ENCODE measurements around the gene MAP3K8. TPM values are rescaled to one million over a fixed set of nuclear protein-coding genes. Genes with fewer than 3 reads are reported as not detected.
A peak's percentile ranks its signal among the peaks of the same experiment; 100 is the strongest.

Gene MAP3K8
- total RNA-seq, 1 donor from 2014 or later = 7.3 TPM

GRCh38 chr10:30387646-30388243, 46.2 kb upstream of the MAP3K8 start:
- no peaks in the 10 kb centered on the region for H3K36me3 ChIP-seq
- H3K27ac ChIP-seq = no peak overlapping the region
- Mint-ChIP-seq H3K9me3 (peaks cover 4% of the 10 kb centered on the region), H3K27ac (peak overlapping the region; percentile 81), H3K27me3 (ENCODE audit: insufficient read depth, low read depth) (peaks cover 13% of the 10 kb centered on the region), H3K4me3 (no peak overlapping the region), H3K4me1 (peaks cover 46% of the 10 kb centered on the region), H3K36me3 (no peaks in the 10 kb centered on the region)
- no peak overlapping the region for H3K4me2 ChIP-seq
- H4K20me1 ChIP-seq (ENCODE audit: low read depth) = no peaks in the 10 kb centered on the region
- no peak for TF ChIP-seq CTCF (IDR thresholded peaks at IDR 0.05)
- no peak for TF ChIP-seq EZH2 (IDR thresholded peaks at IDR 0.05)
- no peak for TF ChIP-seq EZH2phosphoT487 (IDR thresholded peaks at IDR 0.05)
- H3K4me3 ChIP-seq = no peak overlapping the region
- H3F3A ChIP-seq (ENCODE audit: low read depth) = no peaks in the 10 kb centered on the region
- no peak for DNase-seq (ENCODE audit: low spot score)
- H3K9ac ChIP-seq = no peak overlapping the region
- no peaks in the 10 kb centered on the region for H3K9me3 ChIP-seq (ENCODE audit: low read depth)
- no peaks in the 10 kb centered on the region for H3K79me2 ChIP-seq (ENCODE audit: low read depth)
- peaks cover 2% of the 10 kb centered on the region for H3K4me1 ChIP-seq
- no peaks in the 10 kb centered on the region for H3K27me3 ChIP-seq
- no peak overlapping the region for H2AFZ ChIP-seq (replicated peaks)

DNA sequence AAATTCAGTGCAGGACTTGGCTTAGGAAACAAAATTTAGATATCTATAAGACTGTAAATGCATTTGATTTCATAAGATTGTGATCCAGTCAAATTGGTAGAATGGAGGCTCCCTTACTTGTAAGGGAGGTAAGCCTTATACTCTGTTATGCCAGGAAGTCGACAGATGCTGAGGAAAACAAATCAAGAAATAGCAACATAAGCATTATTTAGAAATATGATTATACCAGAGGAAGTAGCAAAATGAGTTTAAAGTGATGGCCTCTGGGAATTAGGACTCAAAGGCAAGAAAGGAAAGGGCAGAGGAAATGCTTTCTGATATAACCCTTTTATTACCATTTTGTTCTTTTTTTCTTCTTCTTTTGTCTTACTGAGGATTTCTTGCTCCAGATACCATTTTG, 44.4 kb upstream of the MAP3K8 start:
- H3K4me2 ChIP-seq = no peak overlapping the region
- no peaks in the 10 kb centered on the region for H4K20me1 ChIP-seq (ENCODE audit: low read depth)
- H3K9me3 ChIP-seq (ENCODE audit: low read depth) = no peaks in the 10 kb centered on the region
- Mint-ChIP-seq H3K27ac (no peak overlapping the region), H3K9me3 (peaks cover 4% of the 10 kb centered on the region), H3K27me3 (ENCODE audit: insufficient read depth, low read depth) (peaks cover 13% of the 10 kb centered on the region), H3K4me1 (peaks cover 33% of the 10 kb centered on the region), H3K4me3 (no peak overlapping the region), H3K36me3 (no peaks in the 10 kb centered on the region)
- peaks cover 4% of the 10 kb centered on the region for H3K27me3 ChIP-seq
- no peak for DNase-seq (ENCODE audit: low spot score)
- H3K4me1 ChIP-seq = no peaks in the 10 kb centered on the region
- no peaks in the 10 kb centered on the region for H3K36me3 ChIP-seq
- H3K9ac ChIP-seq = no peak overlapping the region
- H3K4me3 ChIP-seq = no peak overlapping the region
- H3K79me2 ChIP-seq (ENCODE audit: low read depth) = no peaks in the 10 kb centered on the region
- H2AFZ ChIP-seq (replicated peaks) = no peak overlapping the region
- H3F3A ChIP-seq (ENCODE audit: low read depth) = no peaks in the 10 kb centered on the region
- no peak overlapping the region for H3K27ac ChIP-seq
- no peak for TF ChIP-seq EZH2phosphoT487 (IDR thresholded peaks at IDR 0.05)
- TF ChIP-seq CTCF (IDR thresholded peaks at IDR 0.05) = no peak
- TF ChIP-seq EZH2 (IDR thresholded peaks at IDR 0.05) = no peak

DNA sequence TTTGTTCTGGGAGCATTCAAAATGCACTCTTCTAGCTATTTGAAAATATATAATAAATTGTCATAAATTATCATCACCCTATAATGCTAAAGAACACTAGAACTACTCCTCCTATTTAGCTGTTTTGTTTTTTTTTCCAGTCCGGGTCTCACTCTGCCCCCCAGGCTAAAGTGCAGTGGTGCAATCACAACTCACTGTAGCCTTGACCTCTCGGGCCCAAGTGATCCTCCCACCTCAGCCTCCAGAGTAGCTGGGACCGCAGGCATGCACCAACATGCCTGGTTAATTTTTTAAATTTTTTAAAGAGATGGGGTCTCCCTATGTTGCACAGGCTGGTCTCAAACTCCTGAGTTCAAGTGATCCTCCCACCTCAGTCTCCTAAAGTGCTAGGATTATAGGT, 43.8 kb upstream of the MAP3K8 start:
- Histone ChIP-seq H3K27ac (no peak overlapping the region), H3K9ac (no peak overlapping the region), H3K4me3 (no peak overlapping the region), H3K9me3 (ENCODE audit: low read depth) (no peaks in the 10 kb centered on the region), H3F3A (ENCODE audit: low read depth) (no peaks in the 10 kb centered on the region), H3K27me3 (peaks cover 4% of the 10 kb centered on the region), H4K20me1 (ENCODE audit: low read depth) (no peaks in the 10 kb centered on the region), H3K4me1 (no peaks in the 10 kb centered on the region), H3K36me3 (no peaks in the 10 kb centered on the region), H2AFZ (replicated peaks) (no peak overlapping the region), H3K79me2 (ENCODE audit: low read depth) (no peaks in the 10 kb centered on the region), H3K4me2 (no peak overlapping the region)
- peaks cover 28% of the 10 kb centered on the region for H3K4me1 Mint-ChIP-seq
- H3K27me3 Mint-ChIP-seq (ENCODE audit: insufficient read depth, low read depth) = peaks cover 13% of the 10 kb centered on the region
- H3K27ac Mint-ChIP-seq = no peak overlapping the region
- H3K36me3 Mint-ChIP-seq = no peaks in the 10 kb centered on the region
- no peak for DNase-seq (ENCODE audit: low spot score)
- TF ChIP-seq EZH2phosphoT487 (IDR thresholded peaks at IDR 0.05) (no peak), EZH2 (IDR thresholded peaks at IDR 0.05) (no peak), CTCF (IDR thresholded peaks at IDR 0.05) (no peak)
- H3K9me3 Mint-ChIP-seq = peaks cover 6% of the 10 kb centered on the region
- no peak overlapping the region for H3K4me3 Mint-ChIP-seq

Data from neural progenitor cell (in vitro differentiated cells).